Heart left ventricle (tissue), 13 donors: ENCODE measurements around the gene KIF2A.

ENCODE experiments used
- POLR2A ChIP-seq, 2 donors: fragments of 450-650 bp; IDR thresholded peaks; one replicate each; pipeline ENCODE4 v1.6.1; 2017; ENCODE audit warnings: antibody characterized with exemption in 2 of 2, mild to moderate bottlenecking in 2 of 2, moderate library complexity in 2 of 2
- TF ChIP-seq, protein P1 (sequence below), 12 donors: fragments of 200-600 bp; sonication (generic) in 4 of 12; IDR thresholded peaks; one replicate each; pipeline versions ENCODE4 v1.5.0 to v1.8.0; 2018 to 2022; ENCODE audit warnings: antibody characterized with exemption in 12 of 12, mild to moderate bottlenecking in 5 of 12
- donor health status: ischemic (EF 13 %, LVEDD 7.1; RV severe dilation, severe dysfunction).
- donor health status: DM: no; HTN: yes; CAD: no.
- donor health status: DM: no; HTN: no; CAD: no.
- donor health status: ischemic (EF 25% LVEDD 6.9; RV normal size, moderate dysfunction).
- donor health status: ischemic (EF 25% LVEDD 5.7; RV mildly dilated, moderate dysfunction).
- donor health status: ischemic (EF 35%, LVEDD 5.7; RV mildly dilated, moderate dysfunction).
- donor health status: nonischemic (EF 11% LVEDD 7.7; RV severe dilation, severe dysfunction).
- donor health status: DM: yes; HTN: yes; CAD: no.
- donor health status: PGD.
- donor health status: ischemic (EF 29% LVEDD 5.4; RV normal size, mild dysfunction).
- donor health status: nonischemic (EF 23%, LVEDD 6.1; RV moderate dilation, normal function).

DNA sequence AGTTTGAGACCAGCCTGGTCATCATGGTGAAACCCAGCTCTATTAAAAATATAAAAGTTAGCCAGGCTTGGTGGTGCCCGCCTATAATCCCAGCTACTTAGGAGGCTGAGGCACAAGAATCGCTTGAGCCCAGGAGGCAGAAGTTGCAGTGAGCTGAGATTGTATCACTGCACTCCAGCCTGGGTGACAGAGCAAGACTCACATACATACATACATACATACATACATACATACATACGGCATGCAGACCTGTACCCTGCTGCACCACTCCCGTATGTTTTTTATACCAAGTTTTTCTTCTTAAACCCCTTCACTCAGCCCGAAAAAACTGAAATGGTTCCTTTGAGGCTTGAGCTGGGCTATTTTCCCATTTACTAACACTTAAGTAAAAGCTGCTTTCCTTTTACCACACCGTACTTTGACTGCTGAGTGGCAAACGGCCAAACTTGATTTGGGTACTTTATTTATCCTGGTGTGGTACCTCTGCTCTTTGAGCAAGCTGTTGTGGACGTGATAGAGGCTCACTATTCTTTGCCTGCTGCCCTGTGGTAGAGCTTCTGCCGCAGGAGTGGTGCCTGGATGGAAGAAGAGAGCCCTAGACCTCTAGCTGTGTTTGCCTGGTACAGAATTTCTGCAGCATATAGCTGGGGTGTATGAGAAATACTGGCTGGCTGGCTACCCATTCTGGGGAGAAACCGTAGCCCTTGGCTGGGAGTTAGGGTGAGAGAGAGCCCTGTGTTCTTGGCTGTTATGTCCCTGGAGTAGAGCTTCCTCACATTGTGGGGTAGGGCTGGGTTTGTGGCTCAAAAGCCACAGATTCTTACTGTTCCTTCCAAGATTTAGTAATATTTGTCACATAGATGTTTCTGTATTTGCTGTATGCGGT lies 126.0 kb downstream of the KIF2A start:
- TF ChIP-seq, protein P1, sequence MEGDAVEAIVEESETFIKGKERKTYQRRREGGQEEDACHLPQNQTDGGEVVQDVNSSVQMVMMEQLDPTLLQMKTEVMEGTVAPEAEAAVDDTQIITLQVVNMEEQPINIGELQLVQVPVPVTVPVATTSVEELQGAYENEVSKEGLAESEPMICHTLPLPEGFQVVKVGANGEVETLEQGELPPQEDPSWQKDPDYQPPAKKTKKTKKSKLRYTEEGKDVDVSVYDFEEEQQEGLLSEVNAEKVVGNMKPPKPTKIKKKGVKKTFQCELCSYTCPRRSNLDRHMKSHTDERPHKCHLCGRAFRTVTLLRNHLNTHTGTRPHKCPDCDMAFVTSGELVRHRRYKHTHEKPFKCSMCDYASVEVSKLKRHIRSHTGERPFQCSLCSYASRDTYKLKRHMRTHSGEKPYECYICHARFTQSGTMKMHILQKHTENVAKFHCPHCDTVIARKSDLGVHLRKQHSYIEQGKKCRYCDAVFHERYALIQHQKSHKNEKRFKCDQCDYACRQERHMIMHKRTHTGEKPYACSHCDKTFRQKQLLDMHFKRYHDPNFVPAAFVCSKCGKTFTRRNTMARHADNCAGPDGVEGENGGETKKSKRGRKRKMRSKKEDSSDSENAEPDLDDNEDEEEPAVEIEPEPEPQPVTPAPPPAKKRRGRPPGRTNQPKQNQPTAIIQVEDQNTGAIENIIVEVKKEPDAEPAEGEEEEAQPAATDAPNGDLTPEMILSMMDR (IDR thresholded peaks at IDR 0.05), result no peak
- no peak for TF ChIP-seq POLR2A (IDR thresholded peaks at IDR 0.05)
